ENCODE results near the gene LMCD1.

GRCh38 chr3:8595252-8595651 lies 93.6 kb downstream of the LMCD1 start:
- TF ChIP-seq CTCF (conservative IDR thresholded peaks at IDR 0.05 in 1 of 2, IDR thresholded peaks at IDR 0.05 in 1 of 2; ENCODE audit: low read depth in 1 of 2, low read length in 2 of 2) (no peak), EZH2 (IDR thresholded peaks at IDR 0.05; ENCODE audit: low read length, missing control alignments) (no peak)
